ENCODE results near the gene ADAMTS20.
"Not testable (repeated sequence)": the region's sequence is repeated elsewhere in the genome, so short reads cannot be mapped to it uniquely, and the experiment has no call there.

The ADAMTS20 gene

DNA sequence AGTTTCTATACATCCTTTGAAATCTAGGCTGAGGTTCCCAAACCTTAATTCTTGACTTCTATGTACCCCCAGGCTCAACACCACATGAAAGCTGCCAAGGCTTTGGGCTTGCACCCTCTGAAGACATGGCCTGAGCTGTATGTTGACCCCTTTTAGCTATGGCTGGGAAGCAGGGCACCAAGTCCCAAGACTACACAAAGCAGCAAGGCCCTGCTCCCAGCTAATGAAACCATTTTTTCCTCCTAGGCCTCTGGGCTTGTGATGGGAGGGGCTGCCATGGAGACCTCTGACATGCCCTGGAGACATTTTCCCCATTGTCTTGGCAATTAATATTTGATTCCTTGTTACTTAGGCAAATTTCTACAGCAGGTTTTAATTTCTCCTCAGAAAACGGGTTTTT lies 207.0 kb downstream of the ADAMTS20 start:
- Histone ChIP-seq H3F3A (ENCODE audit: insufficient read depth) (no peaks in the 10 kb centered on the region), H3K36me3 (ENCODE audit: low read length) (no peaks in the 10 kb centered on the region), H3K4me2 (ENCODE audit: low read depth, low read length, poor library complexity, severe bottlenecking) (no peak overlapping the region), H3K79me2 (ENCODE audit: insufficient read depth, low read length) (no peaks in the 10 kb centered on the region), H3K27me3 (ENCODE audit: low read length) (no peaks in the 10 kb centered on the region), H4K20me1 (ENCODE audit: low read depth, low read length) (no peaks in the 10 kb centered on the region), H3K9me2 (replicated peaks; ENCODE audit: insufficient read depth, low read length) (no peaks in the 10 kb centered on the region), H3K9ac (ENCODE audit: low read length) (no peak overlapping the region), H2AFZ (ENCODE audit: low read depth, low read length, severe bottlenecking) (no peak overlapping the region), H3K4me3 (ENCODE audit: insufficient read depth, low read length, poor library complexity, severe bottlenecking) (no peak overlapping the region), H3K9me3 (ENCODE audit: insufficient read depth, low read length) (peaks cover 8% of the 10 kb centered on the region), H3K27ac (ENCODE audit: low read depth, low read length) (no peak overlapping the region)
- no peak for TF ChIP-seq CTCF (IDR thresholded peaks at IDR 0.05; ENCODE audit: insufficient read depth, low read length, poor library complexity, severe bottlenecking)
- TF ChIP-seq EZH2phosphoT487 (conservative IDR thresholded peaks at IDR 0.05; ENCODE audit: low read length), result no peak

GRCh38 chr12:43341785-43342313 lies 210.2 kb downstream of the ADAMTS20 start:
- H3K9ac ChIP-seq (ENCODE audit: low read length); H3K79me2 ChIP-seq (ENCODE audit: insufficient read depth, low read length); H4K20me1 ChIP-seq (ENCODE audit: low read depth, low read length): not testable (repeated sequence)

DNA sequence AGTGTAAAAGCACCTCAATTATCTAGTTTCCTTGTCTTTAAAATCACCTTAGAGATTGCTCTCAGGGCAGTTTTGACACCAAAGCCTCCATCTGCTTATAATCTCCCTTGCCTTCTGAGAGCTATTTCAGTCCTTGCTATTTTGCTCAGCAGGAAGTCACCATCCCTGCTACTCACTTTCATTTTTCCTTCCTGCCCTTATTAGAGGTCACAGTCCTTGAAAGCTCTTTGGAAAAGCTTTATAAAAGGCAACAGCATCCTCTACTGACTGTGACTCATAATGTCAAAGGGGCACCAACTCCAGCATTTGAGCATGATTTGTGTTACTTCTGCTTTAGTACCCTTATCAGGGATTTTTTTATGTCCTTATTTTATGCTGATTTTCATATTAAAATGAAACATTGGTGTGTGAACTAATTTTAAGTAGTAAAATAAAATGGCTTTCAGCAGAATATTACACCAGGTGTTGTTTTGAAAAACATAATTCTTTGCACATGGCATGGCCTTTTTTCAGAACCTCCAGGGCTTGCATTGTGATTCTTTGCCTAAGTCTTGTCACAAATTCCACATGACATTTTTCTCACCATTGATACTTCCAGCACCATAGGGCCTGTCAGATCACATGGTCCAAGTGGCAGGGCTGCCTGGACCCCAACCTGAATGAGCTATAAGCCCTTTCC lies 213.0 kb downstream of the ADAMTS20 start:
- H3K79me2 ChIP-seq (ENCODE audit: insufficient read depth, low read length), result no peaks in the 10 kb centered on the region
- no peaks in the 10 kb centered on the region for H4K20me1 ChIP-seq (ENCODE audit: low read depth, low read length)
- no peak overlapping the region for H3K4me3 ChIP-seq (ENCODE audit: insufficient read depth, low read length, poor library complexity, severe bottlenecking)
- H3K9me3 ChIP-seq (ENCODE audit: insufficient read depth, low read length), result no peaks in the 10 kb centered on the region
- no peak overlapping the region for H3K27ac ChIP-seq (ENCODE audit: low read depth, low read length)
- TF ChIP-seq EZH2phosphoT487 (conservative IDR thresholded peaks at IDR 0.05; ENCODE audit: low read length) (no peak), CTCF (IDR thresholded peaks at IDR 0.05; ENCODE audit: insufficient read depth, low read length, poor library complexity, severe bottlenecking) (no peak)
- no peaks in the 10 kb centered on the region for H3K27me3 ChIP-seq (ENCODE audit: low read length)
- no peaks in the 10 kb centered on the region for H3K36me3 ChIP-seq (ENCODE audit: low read length)
- no peak overlapping the region for H2AFZ ChIP-seq (ENCODE audit: low read depth, low read length, severe bottlenecking)
- H3K9me2 ChIP-seq (replicated peaks; ENCODE audit: insufficient read depth, low read length), result no peaks in the 10 kb centered on the region
- H3K9ac ChIP-seq (ENCODE audit: low read length), result no peak overlapping the region
- no peaks in the 10 kb centered on the region for H3F3A ChIP-seq (ENCODE audit: insufficient read depth)
- H3K4me2 ChIP-seq (ENCODE audit: low read depth, low read length, poor library complexity, severe bottlenecking), result no peak overlapping the region

More at GRCh38 chr12:43341785-43342313, 210.2 kb downstream of the ADAMTS20 start:
- not testable (repeated sequence) for H3K9me2 ChIP-seq (replicated peaks; ENCODE audit: insufficient read depth, low read length); H3K4me3 ChIP-seq (ENCODE audit: insufficient read depth, low read length, poor library complexity, severe bottlenecking); H3K27me3 ChIP-seq (ENCODE audit: low read length); H3K4me2 ChIP-seq (ENCODE audit: low read depth, low read length, poor library complexity, severe bottlenecking); H3K36me3 ChIP-seq (ENCODE audit: low read length); H3K27ac ChIP-seq (ENCODE audit: low read depth, low read length); H3K9me3 ChIP-seq (ENCODE audit: insufficient read depth, low read length); H2AFZ ChIP-seq (ENCODE audit: low read depth, low read length, severe bottlenecking); H3F3A ChIP-seq (ENCODE audit: insufficient read depth)
